Spleen (tissue), 11 donors: Measurements from ENCODE around the gene PAK1. TPM values are rescaled to one million over a fixed set of nuclear protein-coding genes. Genes with fewer than 3 reads are reported as not detected.

ENCODE experiments used
- DNase-seq: peaks from one replicate; pipeline ENCODE4 v3.0.0-alpha.2; 2020
- H3K27ac ChIP-seq, 8 donors: fragments of 200-600 bp; sonication (generic) in 7 of 8; 1 replicate in 4 of 8; 2 replicates in 4 of 8; pipeline versions ENCODE4 v1.5.0 to v1.8.0; 2016 to 2021; ENCODE audit warnings: inconsistent platforms in 4 of 8, mild to moderate bottlenecking in 4 of 8, moderate library complexity in 1 of 8
- H3K27me3 ChIP-seq, 7 donors: fragments of 200-600 bp; sonication (generic) in 6 of 7; replicated peaks in 1 of 7; 1 replicate in 4 of 7; 2 replicates in 3 of 7; pipeline versions ENCODE4 v1.5.0 to v1.8.0; 2016 to 2021; ENCODE audit warnings: inconsistent platforms in 3 of 7, mild to moderate bottlenecking in 1 of 7
- H3K36me3 ChIP-seq, 6 donors: fragments of 200-600 bp; sonication (generic) in 5 of 6; 1 replicate in 4 of 6; 2 replicates in 2 of 6; pipeline versions ENCODE4 v1.5.0 to v1.8.0; 2016 to 2021; ENCODE audit warnings: inconsistent platforms in 2 of 6
- H3K4me1 ChIP-seq, 6 donors: fragments of 200-600 bp; sonication (generic) in 5 of 6; 1 replicate in 3 of 6; 2 replicates in 3 of 6; pipeline versions ENCODE4 v1.5.0 to v1.8.0; 2016 to 2021; ENCODE audit warnings: inconsistent platforms in 3 of 6
- H3K4me3 ChIP-seq, 8 donors: fragments of 200-600 bp; sonication (generic) in 7 of 8; 1 replicate in 4 of 8; 2 replicates in 4 of 8; pipeline versions ENCODE4 v1.5.0 to v1.8.0; 2016 to 2021; ENCODE audit warnings: inconsistent platforms in 4 of 8, mild to moderate bottlenecking in 4 of 8, moderate library complexity in 2 of 8
- H3K9me3 ChIP-seq, 8 donors: fragments of 200-600 bp; sonication (generic) in 7 of 8; 1 replicate in 4 of 8; 2 replicates in 4 of 8; pipeline versions ENCODE4 v1.5.0 to v1.8.0; 2016 to 2021; ENCODE audit warnings: inconsistent platforms in 4 of 8
- POLR2A ChIP-seq, 3 donors: fragments of 450-650 bp; IDR thresholded peaks; one replicate each; pipeline ENCODE4 v1.5.1; 2017; ENCODE audit warnings: antibody characterized with exemption in 3 of 3, mild to moderate bottlenecking in 1 of 3
- POLR2AphosphoS5 ChIP-seq, 3 donors: sonication (generic); formaldehyde crosslinking; IDR thresholded peaks; one replicate each; pipeline ENCODE4 v1.5.1; 2017; ENCODE audit warnings: antibody characterized with exemption in 3 of 3
- WGBS, 5 donors: extraction: QIAGEN DNeasy Blood & Tissue Kit in 3 of 5; methylation state at CpG; one replicate each; pipeline versions ENCODE4 v1.1.5 to v1.1.7; 2013 to 2018; 5-methylcytosine and 5-hydroxymethylcytosine counted together
- intact Hi-C: fragments of 100-400 bp; cut with DNase I; formaldehyde crosslinking; loops from one replicate; pipeline ENCODE4 v1.15.0; 2023; ENCODE audit warnings: low total_unique reads
- polyA plus RNA-seq, 3 donors: library from polyadenylated mRNA; stranded (reverse); fragments of 200-250 nt; gene quantifications; one replicate each; pipeline ENCODE4 v1.2.1, GENCODE V29; 2013
- total RNA-seq, 7 donors: library from RNA; depleted of rRNA in 3 of 7; stranded (reverse); fragments of >200 nt in 3 of 7; fragmentation: NEBNext Ultra II Directional in 4 of 7; extraction: Animal tissue kit (Norgen Biotek cat#: 25700) in 4 of 7; gene quantifications; one replicate each; pipeline versions ENCODE4 v1.1.0 to v1.2.1, GENCODE V29; 2016 to 2021
- TF ChIP-seq, protein P1 (sequence below), 11 experiments: fragments of 200-600 bp in 7 of 11; fragments of 450-650 bp in 4 of 11; sonication (generic) in 4 of 11; IDR thresholded peaks in 8 of 11; conservative IDR thresholded peaks in 3 of 11; 1 replicate in 7 of 11; 2 replicates in 4 of 11; pipeline versions ENCODE4 v1.4.0 to v1.8.0; 2016 to 2021; ENCODE audit warnings: antibody characterized with exemption in 11 of 11, inconsistent platforms in 4 of 11, mild to moderate bottlenecking in 1 of 11
- donor health status: healthy with polysubstance abuse.
- donor health status: DM: no; HTN: no; CAD: no; lungs with moderate emphysema.
- donor health status: DM: no; HTN: no; CAD: no.
- donor health status: Bipolar disorder and iron deficiency.
- donor health status: healthy.
- donor health status: DM: no; HTN: no; CAD: no.
- donor health status: DM: yes; HTN: yes; CAD: no.

The PAK1 gene
- total and polyA plus RNA-seq, 10 donors = 9.3 to 76.5 (median 37.5) TPM

GRCh38 chr11:77374611-77375031, 99.3 kb downstream of the PAK1 start:
- peaks cover 0 to 81% (median 6%) of the 10 kb centered on the region in 6 donors for H3K36me3 ChIP-seq
- H3K9me3 ChIP-seq = no peaks in the 10 kb centered on the region
- H3K4me1 ChIP-seq = no peaks in the 10 kb centered on the region
- H3K27ac ChIP-seq = no peak overlapping the region
- DNase-seq = no peak
- H3K4me3 ChIP-seq = no peak overlapping the region
- WGBS, 5 donors = 92 to 98% (median 96%) methylated on average over 3 of the region's 3 CpGs
- intact Hi-C loops = no loop called here
- H3K27me3 ChIP-seq = no peaks in the 10 kb centered on the region
- TF ChIP-seq POLR2A (IDR thresholded peaks at IDR 0.05) = no peak
- TF ChIP-seq POLR2AphosphoS5 (IDR thresholded peaks at IDR 0.05) = no peak
- TF ChIP-seq, protein P1, sequence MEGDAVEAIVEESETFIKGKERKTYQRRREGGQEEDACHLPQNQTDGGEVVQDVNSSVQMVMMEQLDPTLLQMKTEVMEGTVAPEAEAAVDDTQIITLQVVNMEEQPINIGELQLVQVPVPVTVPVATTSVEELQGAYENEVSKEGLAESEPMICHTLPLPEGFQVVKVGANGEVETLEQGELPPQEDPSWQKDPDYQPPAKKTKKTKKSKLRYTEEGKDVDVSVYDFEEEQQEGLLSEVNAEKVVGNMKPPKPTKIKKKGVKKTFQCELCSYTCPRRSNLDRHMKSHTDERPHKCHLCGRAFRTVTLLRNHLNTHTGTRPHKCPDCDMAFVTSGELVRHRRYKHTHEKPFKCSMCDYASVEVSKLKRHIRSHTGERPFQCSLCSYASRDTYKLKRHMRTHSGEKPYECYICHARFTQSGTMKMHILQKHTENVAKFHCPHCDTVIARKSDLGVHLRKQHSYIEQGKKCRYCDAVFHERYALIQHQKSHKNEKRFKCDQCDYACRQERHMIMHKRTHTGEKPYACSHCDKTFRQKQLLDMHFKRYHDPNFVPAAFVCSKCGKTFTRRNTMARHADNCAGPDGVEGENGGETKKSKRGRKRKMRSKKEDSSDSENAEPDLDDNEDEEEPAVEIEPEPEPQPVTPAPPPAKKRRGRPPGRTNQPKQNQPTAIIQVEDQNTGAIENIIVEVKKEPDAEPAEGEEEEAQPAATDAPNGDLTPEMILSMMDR (IDR thresholded peaks at IDR 0.05 in 8 of 11, conservative IDR thresholded peaks at IDR 0.05 in 3 of 11) = no peak

DNA sequence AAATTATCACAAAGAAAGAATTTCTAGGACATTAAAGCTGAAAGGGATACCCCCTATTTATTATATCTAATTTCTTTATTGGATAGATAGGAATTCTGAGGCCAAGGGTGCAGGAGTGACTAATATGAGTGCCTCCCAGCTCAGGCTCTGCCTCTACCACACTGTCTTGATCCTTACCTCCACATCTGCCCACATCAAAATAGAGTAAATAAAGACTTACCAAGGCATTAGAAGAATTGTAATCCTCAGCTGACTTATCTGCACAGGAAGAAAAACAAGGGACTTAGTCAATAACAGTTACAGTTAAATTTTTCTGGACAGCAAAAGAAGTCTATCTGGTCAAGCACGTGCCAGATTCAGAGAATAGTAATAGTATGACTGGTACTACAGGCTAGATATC, 99.8 kb downstream of the PAK1 start:
- Histone ChIP-seq H3K27ac (no peak overlapping the region), H3K27me3 (no peaks in the 10 kb centered on the region), H3K9me3 (no peaks in the 10 kb centered on the region), H3K4me3 (no peak overlapping the region), H3K4me1 (no peaks in the 10 kb centered on the region), H3K36me3 (peaks cover 0 to 76% (median 6%) of the 10 kb centered on the region in 6 donors)
- intact Hi-C loops = no loop called here
- TF ChIP-seq POLR2A (IDR thresholded peaks at IDR 0.05) (no peak), POLR2AphosphoS5 (IDR thresholded peaks at IDR 0.05) (no peak)
- TF ChIP-seq, protein P1 (IDR thresholded peaks at IDR 0.05 in 8 of 11, conservative IDR thresholded peaks at IDR 0.05 in 3 of 11) = no peak
- DNase-seq = no peak
- 94 to 98% (median 94%) methylated on average over 1 of the region's 1 CpG for WGBS, 5 donors

- Histone ChIP-seq H3K9me3 (no peaks in the 10 kb centered on the region), H3K27ac (no peak overlapping the region), H3K4me3 (no peak overlapping the region), H3K4me1 (no peaks in the 10 kb centered on the region), H3K27me3 (no peaks in the 10 kb centered on the region), H3K36me3 (peaks cover 0 to 72% (median 0%) of the 10 kb centered on the region in 6 donors)
- WGBS, 5 donors = 95 to 100% (median 96%) methylated on average over 2 of the region's 2 CpGs
- intact Hi-C loops = no loop called here
- DNase-seq = no peak
- no peak for TF ChIP-seq POLR2AphosphoS5 (IDR thresholded peaks at IDR 0.05)
- TF ChIP-seq, protein P1 (IDR thresholded peaks at IDR 0.05 in 8 of 11, conservative IDR thresholded peaks at IDR 0.05 in 3 of 11) = no peak
- no peak for TF ChIP-seq POLR2A (IDR thresholded peaks at IDR 0.05)
Observed at GRCh38 chr11:77372726-77373125, 101.2 kb downstream of the PAK1 start.

- Histone ChIP-seq H3K9me3 (no peaks in the 10 kb centered on the region), H3K36me3 (peaks cover 0 to 64% (median 0%) of the 10 kb centered on the region in 6 donors), H3K27me3 (no peaks in the 10 kb centered on the region), H3K4me3 (no peak overlapping the region), H3K27ac (no peak overlapping the region), H3K4me1 (no peaks in the 10 kb centered on the region)
- TF ChIP-seq POLR2A (IDR thresholded peaks at IDR 0.05) = no peak
- TF ChIP-seq, protein P1 (IDR thresholded peaks at IDR 0.05 in 8 of 11, conservative IDR thresholded peaks at IDR 0.05 in 3 of 11) = no peak
- intact Hi-C loops = no loop called here
- no peak for DNase-seq
Observed at GRCh38 chr11:77371646-77372045, 102.2 kb downstream of the PAK1 start.
